HCT116 (cell line): ENCODE results near the gene MOB3B. TPM values are rescaled to one million over a fixed set of nuclear protein-coding genes. Genes with fewer than 3 reads are reported as not detected.

Experiments used
- ATAC-seq: fragments of 200-7000 bp; cut with Tn5 transposase; 2 replicates; pipeline ENCODE4 v1.9.1; 2020; ENCODE audit warnings: mild to moderate bottlenecking, moderate library complexity
- BruUV-seq: library from RNA; stranded (reverse); fragments of 400-500 nt; replicated peaks from 2 replicates; lab custom pipeline; 2021; lab: Mats Ljungman, UMichigan
- CTCF ChIA-PET: fragments of 300-600 bp; sonication (Branson Sonifier 250); formaldehyde crosslinking; loops from one replicate; lab custom pipeline; 2021; ENCODE audit warnings: antibody characterized with exemption; lab: Charles Lee
- POLR2A ChIA-PET: fragments of 300-600, 350-600 bp; sonication (Branson Sonifier 250); formaldehyde crosslinking; loops from one replicate; lab custom pipeline; 2021; ENCODE audit warnings: antibody characterized with exemption; lab: Charles Lee
- RAD21 ChIA-PET, 2 experiments: fragments of 300-600 bp; sonication (Branson Sonifier 250); formaldehyde crosslinking; loops; one replicate each; lab custom pipeline; 2023; ENCODE audit warnings: low total read pairs in 2 of 2; ENCODE audit not compliant: uncharacterized antibody in 2 of 2, unreplicated experiment in 2 of 2, low non-redundant PET in 1 of 2; lab: Charles Lee
- DNase-seq: peaks from one replicate; pipeline ENCODE4 v3.0.0-alpha.2; 2010; ENCODE audit warnings: low read depth, low spot score
- H2AFZ ChIP-seq: fragments of 200-600 bp; shearing (Covaris generic), sonication (generic); 2 replicates; pipeline ENCODE4 v1.6.1; 2017; ENCODE audit warnings: low read depth, mixed run types, mixed read lengths, antibody characterized with exemption, low read length; ENCODE audit not compliant: poor library complexity, severe bottlenecking
- H3K27ac ChIP-seq: 2 replicates; pipeline ENCODE4 v1.5.1; 2012; ENCODE audit warnings: low read depth, low read length
- H3K27me3 ChIP-seq: fragments of 200-600 bp; sonication (generic); 2 replicates; pipeline ENCODE4 v1.6.1; 2016; ENCODE audit warnings: mixed run types, low read length, mixed read lengths; ENCODE audit not compliant: insufficient read depth
- H3K36me3 ChIP-seq, 2 experiments: fragments of 200-500 bp in 1 of 2; fragments of 200-600 bp in 1 of 2; sonication (Bioruptor generic) in 1 of 2; sonication (generic) in 1 of 2; 2 replicates each; pipeline versions ENCODE4 v1.5.1 to v1.6.1; 2014 to 2016; ENCODE audit warnings: low read length in 2 of 2, inconsistent platforms in 1 of 2, mixed read lengths in 1 of 2, mixed run types in 1 of 2; ENCODE audit not compliant: insufficient read depth in 2 of 2, control insufficient read depth in 1 of 2
- H3K4me1 ChIP-seq, 2 experiments: fragments of 200-600 bp in 1 of 2; sonication (generic) in 1 of 2; 2 replicates each; pipeline versions ENCODE4 v1.5.1 to v1.6.1; 2012 to 2017; ENCODE audit warnings: low read length in 2 of 2, inconsistent platforms in 1 of 2, mild to moderate bottlenecking in 1 of 2, mixed read lengths in 1 of 2, mixed run types in 1 of 2, moderate library complexity in 1 of 2; ENCODE audit not compliant: insufficient read depth in 2 of 2, control insufficient read depth in 1 of 2
- H3K4me2 ChIP-seq: fragments of 200-600 bp; sonication (generic); 2 replicates; pipeline ENCODE4 v1.6.1; 2017; ENCODE audit warnings: mixed run types, low read length, mixed read lengths
- H3K4me3 ChIP-seq, 2 experiments: fragments of 200-600 bp in 1 of 2; sonication (generic) in 1 of 2; replicated peaks in 1 of 2; 2 replicates each; pipeline ENCODE4 v1.5.1; 2011 to 2016; ENCODE audit warnings: low read length in 2 of 2, control low read depth in 1 of 2, low read depth in 1 of 2, mild to moderate bottlenecking in 1 of 2, mixed read lengths in 1 of 2, mixed run types in 1 of 2
- H3K79me2 ChIP-seq: fragments of 200-600 bp; sonication (generic); 2 replicates; pipeline ENCODE4 v1.6.1; 2017; ENCODE audit warnings: mild to moderate bottlenecking, mixed run types, low read length, moderate library complexity, mixed read lengths; ENCODE audit not compliant: insufficient read depth
- H3K9ac ChIP-seq: fragments of 200-600 bp; sonication (generic); 2 replicates; pipeline ENCODE4 v1.6.1; 2016; ENCODE audit warnings: low read length, mixed read lengths
- H3K9me2 ChIP-seq: fragments of 200-600 bp; sonication (generic), shearing (Covaris generic); 2 replicates; pipeline ENCODE4 v1.6.1; 2017; ENCODE audit warnings: mixed run types, mild to moderate bottlenecking, moderate library complexity; ENCODE audit not compliant: insufficient read depth
- H3K9me3 ChIP-seq, 2 experiments: fragments of 200-500 bp in 1 of 2; fragments of 200-600 bp in 1 of 2; sonication (Bioruptor generic) in 1 of 2; sonication (generic) in 1 of 2; 2 replicates each; pipeline ENCODE4 v1.6.1; 2014 to 2017; ENCODE audit warnings: low read length in 2 of 2, mixed read lengths in 2 of 2, inconsistent platforms in 1 of 2, low read depth in 1 of 2, mild to moderate bottlenecking in 1 of 2, mixed run types in 1 of 2, moderate library complexity in 1 of 2; ENCODE audit not compliant: control insufficient read depth in 1 of 2, insufficient read depth in 1 of 2
- H4K20me1 ChIP-seq: fragments of 200-600 bp; sonication (generic), shearing (Covaris generic); 2 replicates; pipeline ENCODE4 v1.6.1; 2017; ENCODE audit warnings: mixed run types, mild to moderate bottlenecking, moderate library complexity; ENCODE audit not compliant: insufficient read depth
- ATF3 ChIP-seq: IDR thresholded peaks from 2 replicates; pipeline ENCODE4 v1.6.1; 2012
- CBX3 ChIP-seq: IDR thresholded peaks from 2 replicates; pipeline ENCODE4 v1.6.1; 2012; ENCODE audit warnings: low read depth
- CTCF ChIP-seq, 3 experiments: fragments of 200-600 bp in 1 of 3; sonication (generic) in 1 of 3; IDR thresholded peaks in 2 of 3; conservative IDR thresholded peaks in 1 of 3; 2 replicates each; pipeline ENCODE4 v1.5.1; 2012 to 2017; ENCODE audit warnings: low read depth in 2 of 3, low read length in 2 of 3, antibody characterized with exemption in 1 of 3, borderline replicate concordance in 1 of 3, control low read depth in 1 of 3, mild to moderate bottlenecking in 1 of 3, mixed read lengths in 1 of 3, mixed run types in 1 of 3, moderate library complexity in 1 of 3; ENCODE audit not compliant: insufficient read depth in 1 of 3
- EGR1 ChIP-seq: IDR thresholded peaks from 2 replicates; pipeline ENCODE4 v1.6.1; 2012; ENCODE audit warnings: low read depth
- ELF1 ChIP-seq: IDR thresholded peaks from 2 replicates; pipeline ENCODE4 v1.6.1; 2012; ENCODE audit warnings: low read depth, borderline replicate concordance
- EZH2 ChIP-seq: fragments of 200-600 bp; sonication (generic); IDR thresholded peaks from 2 replicates; pipeline ENCODE4 v1.6.1; 2017; ENCODE audit warnings: antibody characterized with exemption, mixed run types
- EZH2phosphoT487 ChIP-seq: fragments of 200-600 bp; IDR thresholded peaks from 2 replicates; pipeline ENCODE4 v1.6.1; 2018; ENCODE audit warnings: antibody characterized with exemption, borderline replicate concordance
- FOSL1 ChIP-seq: IDR thresholded peaks from 2 replicates; pipeline ENCODE4 v1.6.1; 2012; ENCODE audit warnings: low read depth
- JUND ChIP-seq: IDR thresholded peaks from 2 replicates; pipeline ENCODE4 v1.6.1; 2012
- POLR2AphosphoS5 ChIP-seq: IDR thresholded peaks from 2 replicates; pipeline ENCODE4 v1.6.1; 2011; ENCODE audit warnings: mild to moderate bottlenecking, low read depth, low read length, moderate library complexity
- RAD21 ChIP-seq: IDR thresholded peaks from 2 replicates; pipeline ENCODE4 v1.6.1; 2012; ENCODE audit warnings: low read depth, mild to moderate bottlenecking
- REST ChIP-seq: IDR thresholded peaks from 2 replicates; pipeline ENCODE4 v1.6.1; 2012; ENCODE audit warnings: low read depth
- YY1 ChIP-seq: IDR thresholded peaks from 2 replicates; pipeline ENCODE4 v1.6.1; 2011; ENCODE audit warnings: low read length, low read depth, moderate library complexity, mild to moderate bottlenecking; ENCODE audit not compliant: insufficient replicate concordance; ENCODE audit errors: extremely low read depth
- ZFX ChIP-seq: fragments of 450-650 bp; IDR thresholded peaks from 2 replicates; pipeline ENCODE4 v1.6.1; 2017
- intact Hi-C: fragments of 100-400 bp; cut with micrococcal nuclease; formaldehyde crosslinking; loops from 2 replicates; pipeline ENCODE4 v1.10.0; 2022
- total RNA-seq: library from RNA; stranded (reverse); gene quantifications from one replicate; pipeline ENCODE4 v1.2.1, GENCODE V29; 2021; ENCODE audit not compliant: unreplicated experiment

MOB3B gene
- total RNA-seq, 1 experiment from 2014 or later = 1.2 TPM

GRCh38 chr9:27538647-27539046 is 9.0 kb upstream of the MOB3B start:
- no peak for ATAC-seq
- no peak overlapping the region for H3K4me2 ChIP-seq

GRCh38 chr9:27537756-27538155 is 8.1 kb upstream of the MOB3B start:
- Histone ChIP-seq H3K9ac (no peak overlapping the region), H3K4me3 (no peak overlapping the region), H4K20me1 (no peaks in the 10 kb centered on the region), H3K27me3 (no peaks in the 10 kb centered on the region), H3K36me3 (no peaks in the 10 kb centered on the region; a peak in 1 of 4 replicates), H3K4me2 (no peak overlapping the region), H3K9me3 (no peaks in the 10 kb centered on the region), H3K79me2 (no peaks in the 10 kb centered on the region), H3K27ac (no peak overlapping the region), H2AFZ (no peak overlapping the region), H3K4me1 (no peaks in the 10 kb centered on the region), H3K9me2 (no peaks in the 10 kb centered on the region)
- ChIA-PET RAD21 (no interaction called here), POLR2A (no interaction called here), CTCF (interaction anchor here (1.3 to 1.9 kb wide), 2 partner anchors 204 to 205 kb away, joined by 3 to 7 read pairs; no protein-coding TSS in a partner anchor)
- intact Hi-C loops = no loop called here
- ATAC-seq (no peak), DNase-seq (no peak)
- no TSS peak for BruUV-seq
- TF ChIP-seq ZFX (no peak), ATF3 (no peak), EGR1 (no peak), ELF1 (no peak), EZH2phosphoT487 (no peak), RAD21 (no peak), EZH2 (no peak), POLR2AphosphoS5 (no peak), CBX3 (no peak), REST (no peak)

More at GRCh38 chr9:27538647-27539046, 9.0 kb upstream of the MOB3B start:
- Histone ChIP-seq H3K9me2 (no peaks in the 10 kb centered on the region), H3K9me3 (no peaks in the 10 kb centered on the region), H3K9ac (no peak overlapping the region), H3K27me3 (no peaks in the 10 kb centered on the region), H3K79me2 (no peaks in the 10 kb centered on the region), H3K36me3 (no peaks in the 10 kb centered on the region; a peak in 1 of 4 replicates), H4K20me1 (no peaks in the 10 kb centered on the region), H3K4me3 (no peak overlapping the region), H3K27ac (no peak overlapping the region), H2AFZ (no peak overlapping the region), H3K4me1 (no peaks in the 10 kb centered on the region)
- CTCF ChIA-PET = interaction anchor here (1.3 kb wide), 1 partner anchor 205 kb away, joined by 3 read pairs; no protein-coding TSS in a partner anchor
- no TSS peak for BruUV-seq
- DNase-seq = no peak
- POLR2A ChIA-PET = no interaction called here
- RAD21 ChIA-PET = no interaction called here
- TF ChIP-seq CTCF (IDR thresholded peaks at IDR 0.05 in 2 of 3, conservative IDR thresholded peaks at IDR 0.05 in 1 of 3; ENCODE audit: borderline replicate concordance in 1 of 3, insufficient read depth in 1 of 3, low read depth in 2 of 3, low read length in 2 of 3) (no peak), RAD21 (no peak), FOSL1 (no peak), YY1 (no peak), JUND (no peak), EGR1 (no peak)
- intact Hi-C loops = no loop called here
